ENCODE results near the gene KCNA4.

DNA sequence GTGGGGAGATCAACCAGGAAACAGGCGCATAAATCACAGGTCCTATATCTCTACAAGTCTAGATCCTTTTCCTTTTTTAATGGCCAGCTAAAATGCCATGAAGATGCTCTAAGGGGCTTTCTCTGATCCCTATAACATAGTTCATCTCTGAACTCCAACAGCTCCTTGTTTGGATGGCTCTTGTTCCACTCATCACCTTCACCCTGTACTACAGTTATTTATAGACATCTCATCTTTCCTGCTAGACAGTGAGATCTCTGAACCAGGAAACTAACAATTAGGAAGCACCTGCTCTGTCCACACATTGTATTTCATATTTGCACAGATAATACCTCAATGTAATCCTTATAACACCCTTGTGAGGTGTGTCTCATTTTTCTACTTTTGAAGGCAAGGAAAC lies 31.6 kb downstream of the KCNA4 start:
- TF ChIP-seq, protein P1, sequence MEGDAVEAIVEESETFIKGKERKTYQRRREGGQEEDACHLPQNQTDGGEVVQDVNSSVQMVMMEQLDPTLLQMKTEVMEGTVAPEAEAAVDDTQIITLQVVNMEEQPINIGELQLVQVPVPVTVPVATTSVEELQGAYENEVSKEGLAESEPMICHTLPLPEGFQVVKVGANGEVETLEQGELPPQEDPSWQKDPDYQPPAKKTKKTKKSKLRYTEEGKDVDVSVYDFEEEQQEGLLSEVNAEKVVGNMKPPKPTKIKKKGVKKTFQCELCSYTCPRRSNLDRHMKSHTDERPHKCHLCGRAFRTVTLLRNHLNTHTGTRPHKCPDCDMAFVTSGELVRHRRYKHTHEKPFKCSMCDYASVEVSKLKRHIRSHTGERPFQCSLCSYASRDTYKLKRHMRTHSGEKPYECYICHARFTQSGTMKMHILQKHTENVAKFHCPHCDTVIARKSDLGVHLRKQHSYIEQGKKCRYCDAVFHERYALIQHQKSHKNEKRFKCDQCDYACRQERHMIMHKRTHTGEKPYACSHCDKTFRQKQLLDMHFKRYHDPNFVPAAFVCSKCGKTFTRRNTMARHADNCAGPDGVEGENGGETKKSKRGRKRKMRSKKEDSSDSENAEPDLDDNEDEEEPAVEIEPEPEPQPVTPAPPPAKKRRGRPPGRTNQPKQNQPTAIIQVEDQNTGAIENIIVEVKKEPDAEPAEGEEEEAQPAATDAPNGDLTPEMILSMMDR (IDR thresholded peaks at IDR 0.05): no peak
- no peak for TF ChIP-seq POLR2A (IDR thresholded peaks at IDR 0.05)
